ENCODE results near the gene RAMACL. TPM values are rescaled to one million over a fixed set of nuclear protein-coding genes. Genes with fewer than 3 reads are reported as not detected.

Gene RAMACL
- total RNA-seq, 1 experiment from 2014 or later = 0.13 TPM

DNA sequence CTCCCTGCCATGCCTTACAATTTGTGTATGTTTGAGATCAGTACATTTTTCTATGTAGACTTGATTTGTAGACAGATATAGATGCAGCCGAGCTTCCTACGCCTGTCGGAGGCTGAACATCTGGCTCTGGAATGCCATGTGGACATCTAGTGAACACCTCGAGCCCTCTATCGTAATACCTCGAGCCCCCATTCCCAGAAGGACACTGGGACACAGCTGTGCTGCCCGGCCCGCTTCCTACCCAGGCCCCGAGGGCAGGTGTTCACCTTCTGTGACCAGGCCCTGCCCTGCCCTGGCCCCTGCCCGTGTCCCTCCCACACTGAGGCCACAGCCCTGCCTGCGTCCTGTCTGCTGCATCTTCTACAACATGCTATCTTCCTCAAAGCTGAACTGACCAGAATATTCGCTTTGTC lies 27.7 kb upstream of the RAMACL start:
- in situ Hi-C loops (cut with HindIII; ENCODE audit: low pct_unique_long_range_greater_than_20kb, low sequenced_read_pairs) = no loop called here
- ChIA-PET CTCF (interaction anchor here (0.5 to 0.6 kb wide), 2 partner anchors 73 to 291 kb away, joined by 3 to 8 read pairs; no protein-coding TSS in a partner anchor), POLR2A (no interaction called here)
- intact Hi-C loops (cut with micrococcal nuclease; ENCODE audit: unreplicated experiment) = no loop called here
- H3K27me3 ChIP-seq (ENCODE audit: control insufficient read depth, insufficient read depth, low read length) = no peaks in the 10 kb centered on the region
- no TSS peak for BruUV-seq (replicated peaks)
- no peak overlapping the region for H3K27ac ChIP-seq (ENCODE audit: low read length)
- no peaks in the 10 kb centered on the region for H3K9me3 ChIP-seq (ENCODE audit: control insufficient read depth, insufficient read depth, low read depth, low read length)
- no peak for DNase-seq (ENCODE audit: low read depth, low spot score)
- H3K4me1 ChIP-seq (ENCODE audit: control insufficient read depth, insufficient read depth, low read length) = no peaks in the 10 kb centered on the region
- H3K36me3 ChIP-seq (ENCODE audit: control insufficient read depth, insufficient read depth, low read length) = no peaks in the 10 kb centered on the region
- H3K4me3 ChIP-seq (ENCODE audit: low read depth in 2 of 2, low read length in 2 of 2) = no peak overlapping the region
- TF ChIP-seq, protein P1, sequence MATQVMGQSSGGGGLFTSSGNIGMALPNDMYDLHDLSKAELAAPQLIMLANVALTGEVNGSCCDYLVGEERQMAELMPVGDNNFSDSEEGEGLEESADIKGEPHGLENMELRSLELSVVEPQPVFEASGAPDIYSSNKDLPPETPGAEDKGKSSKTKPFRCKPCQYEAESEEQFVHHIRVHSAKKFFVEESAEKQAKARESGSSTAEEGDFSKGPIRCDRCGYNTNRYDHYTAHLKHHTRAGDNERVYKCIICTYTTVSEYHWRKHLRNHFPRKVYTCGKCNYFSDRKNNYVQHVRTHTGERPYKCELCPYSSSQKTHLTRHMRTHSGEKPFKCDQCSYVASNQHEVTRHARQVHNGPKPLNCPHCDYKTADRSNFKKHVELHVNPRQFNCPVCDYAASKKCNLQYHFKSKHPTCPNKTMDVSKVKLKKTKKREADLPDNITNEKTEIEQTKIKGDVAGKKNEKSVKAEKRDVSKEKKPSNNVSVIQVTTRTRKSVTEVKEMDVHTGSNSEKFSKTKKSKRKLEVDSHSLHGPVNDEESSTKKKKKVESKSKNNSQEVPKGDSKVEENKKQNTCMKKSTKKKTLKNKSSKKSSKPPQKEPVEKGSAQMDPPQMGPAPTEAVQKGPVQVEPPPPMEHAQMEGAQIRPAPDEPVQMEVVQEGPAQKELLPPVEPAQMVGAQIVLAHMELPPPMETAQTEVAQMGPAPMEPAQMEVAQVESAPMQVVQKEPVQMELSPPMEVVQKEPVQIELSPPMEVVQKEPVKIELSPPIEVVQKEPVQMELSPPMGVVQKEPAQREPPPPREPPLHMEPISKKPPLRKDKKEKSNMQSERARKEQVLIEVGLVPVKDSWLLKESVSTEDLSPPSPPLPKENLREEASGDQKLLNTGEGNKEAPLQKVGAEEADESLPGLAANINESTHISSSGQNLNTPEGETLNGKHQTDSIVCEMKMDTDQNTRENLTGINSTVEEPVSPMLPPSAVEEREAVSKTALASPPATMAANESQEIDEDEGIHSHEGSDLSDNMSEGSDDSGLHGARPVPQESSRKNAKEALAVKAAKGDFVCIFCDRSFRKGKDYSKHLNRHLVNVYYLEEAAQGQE (IDR thresholded peaks at IDR 0.05; ENCODE audit: insufficient read depth in 1 of 2, low read depth in 2 of 2, low read length in 1 of 2) = no peak
- no peak for TF ChIP-seq SIN3A (IDR thresholded peaks at IDR 0.05; ENCODE audit: borderline replicate concordance, insufficient read depth, low read depth, low read length)
- TF ChIP-seq POLR2AphosphoS5 (IDR thresholded peaks at IDR 0.05; ENCODE audit: low read depth, low read length) = no peak
- TF ChIP-seq TCF7L2 (IDR thresholded peaks at IDR 0.05; ENCODE audit: low read depth, low read length) = no peak
- TF ChIP-seq, protein P2, sequence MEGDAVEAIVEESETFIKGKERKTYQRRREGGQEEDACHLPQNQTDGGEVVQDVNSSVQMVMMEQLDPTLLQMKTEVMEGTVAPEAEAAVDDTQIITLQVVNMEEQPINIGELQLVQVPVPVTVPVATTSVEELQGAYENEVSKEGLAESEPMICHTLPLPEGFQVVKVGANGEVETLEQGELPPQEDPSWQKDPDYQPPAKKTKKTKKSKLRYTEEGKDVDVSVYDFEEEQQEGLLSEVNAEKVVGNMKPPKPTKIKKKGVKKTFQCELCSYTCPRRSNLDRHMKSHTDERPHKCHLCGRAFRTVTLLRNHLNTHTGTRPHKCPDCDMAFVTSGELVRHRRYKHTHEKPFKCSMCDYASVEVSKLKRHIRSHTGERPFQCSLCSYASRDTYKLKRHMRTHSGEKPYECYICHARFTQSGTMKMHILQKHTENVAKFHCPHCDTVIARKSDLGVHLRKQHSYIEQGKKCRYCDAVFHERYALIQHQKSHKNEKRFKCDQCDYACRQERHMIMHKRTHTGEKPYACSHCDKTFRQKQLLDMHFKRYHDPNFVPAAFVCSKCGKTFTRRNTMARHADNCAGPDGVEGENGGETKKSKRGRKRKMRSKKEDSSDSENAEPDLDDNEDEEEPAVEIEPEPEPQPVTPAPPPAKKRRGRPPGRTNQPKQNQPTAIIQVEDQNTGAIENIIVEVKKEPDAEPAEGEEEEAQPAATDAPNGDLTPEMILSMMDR (IDR thresholded peaks at IDR 0.05) = no peak
- ATAC-seq = no peak

- no peaks in the 10 kb centered on the region for H3K27me3 ChIP-seq (ENCODE audit: control insufficient read depth, insufficient read depth, low read length)
- DNase-seq (ENCODE audit: low read depth, low spot score) (no peak), ATAC-seq (no peak)
- H3K4me3 ChIP-seq (ENCODE audit: low read depth in 2 of 2, low read length in 2 of 2) = no peak overlapping the region
- CTCF ChIA-PET = no interaction called here
- BruUV-seq (replicated peaks) = no TSS peak
- intact Hi-C loops (cut with micrococcal nuclease; ENCODE audit: unreplicated experiment) = no loop called here
- TF ChIP-seq, protein P1 (IDR thresholded peaks at IDR 0.05; ENCODE audit: insufficient read depth in 1 of 2, low read depth in 2 of 2, low read length in 1 of 2) = no peak
- TF ChIP-seq SIN3A (IDR thresholded peaks at IDR 0.05; ENCODE audit: borderline replicate concordance, insufficient read depth, low read depth, low read length) = no peak
- no peak for TF ChIP-seq TCF7L2 (IDR thresholded peaks at IDR 0.05; ENCODE audit: low read depth, low read length)
- no peak for TF ChIP-seq POLR2AphosphoS5 (IDR thresholded peaks at IDR 0.05; ENCODE audit: low read depth, low read length)
- TF ChIP-seq, protein P2 (IDR thresholded peaks at IDR 0.05) = no peak
- no peaks in the 10 kb centered on the region for H3K36me3 ChIP-seq (ENCODE audit: control insufficient read depth, insufficient read depth, low read length)
- no peak overlapping the region for H3K27ac ChIP-seq (ENCODE audit: low read length)
- no peaks in the 10 kb centered on the region for H3K9me3 ChIP-seq (ENCODE audit: control insufficient read depth, insufficient read depth, low read depth, low read length)
- POLR2A ChIA-PET = no interaction called here
- H3K4me1 ChIP-seq (ENCODE audit: control insufficient read depth, insufficient read depth, low read length) = no peaks in the 10 kb centered on the region
- in situ Hi-C loops (cut with HindIII; ENCODE audit: low pct_unique_long_range_greater_than_20kb, low sequenced_read_pairs) = no loop called here
These were observed 26.5 kb upstream of the RAMACL start for GRCh38 chr6:166613027-166613426.
